ENCODE results near the gene SLC35E2B.
"Not testable (repeated sequence)": the region's sequence is repeated elsewhere in the genome, so short reads cannot be mapped to it uniquely, and the experiment has no call there.

The SLC35E2B gene

DNA sequence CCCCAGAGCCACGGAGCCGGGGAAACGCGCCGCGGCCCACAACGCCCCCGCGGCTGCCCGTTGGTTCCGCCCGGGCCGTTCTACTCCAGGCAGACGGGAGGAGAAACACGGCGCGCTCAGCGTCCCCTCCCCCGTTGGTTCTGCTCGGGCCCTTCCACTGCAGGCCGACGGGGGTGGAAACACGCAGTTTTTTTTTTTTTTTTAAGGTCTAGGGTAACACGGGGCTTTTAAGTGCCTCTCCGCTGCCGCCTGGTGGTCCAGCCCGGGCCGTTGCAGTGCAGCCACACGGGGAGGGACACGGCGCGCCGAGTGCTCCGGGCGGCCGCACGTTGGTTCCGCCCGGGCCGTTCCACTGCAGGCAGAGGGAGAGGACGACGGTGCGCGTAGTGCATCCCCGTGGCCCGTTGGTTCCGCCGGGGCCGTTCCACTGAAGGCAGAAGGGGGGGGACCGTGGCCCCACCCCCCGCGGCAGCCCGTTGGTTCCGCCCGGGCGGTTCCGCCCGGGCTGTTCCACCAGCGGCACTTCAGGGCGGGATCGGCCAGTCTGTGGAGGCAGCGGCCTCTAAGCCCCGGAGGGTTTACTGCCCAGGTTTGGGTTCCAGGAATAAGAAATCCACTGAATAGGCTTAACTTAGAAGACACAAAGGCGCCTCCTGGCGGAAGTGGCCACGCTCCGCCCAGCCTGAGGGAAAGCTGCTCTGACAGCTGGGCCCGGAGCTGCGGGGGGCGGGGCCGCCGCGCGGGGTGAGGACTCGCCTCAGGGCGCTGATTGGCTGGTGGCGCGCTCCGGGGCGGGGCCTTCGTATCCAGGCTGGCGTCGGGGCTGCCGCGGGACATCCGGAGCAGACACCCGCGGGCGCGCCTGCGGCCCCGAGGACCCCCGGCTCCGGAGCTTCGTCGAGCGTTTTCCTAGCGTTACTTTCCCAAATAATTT, at the start of gene SLC35E2B:
TSS of gene SLC35E2B (minus strand) at position 82 of the 934 bp plus-strand sequence. CDS start 16,096 bp downstream, outside the sequence.
- peak; percentile 11 for DNase-seq

- DNase-seq, result not testable (repeated sequence)
Observed at GRCh38 chr1:1741013-1741412, 48.4 kb upstream of the SLC35E2B start.

DNA sequence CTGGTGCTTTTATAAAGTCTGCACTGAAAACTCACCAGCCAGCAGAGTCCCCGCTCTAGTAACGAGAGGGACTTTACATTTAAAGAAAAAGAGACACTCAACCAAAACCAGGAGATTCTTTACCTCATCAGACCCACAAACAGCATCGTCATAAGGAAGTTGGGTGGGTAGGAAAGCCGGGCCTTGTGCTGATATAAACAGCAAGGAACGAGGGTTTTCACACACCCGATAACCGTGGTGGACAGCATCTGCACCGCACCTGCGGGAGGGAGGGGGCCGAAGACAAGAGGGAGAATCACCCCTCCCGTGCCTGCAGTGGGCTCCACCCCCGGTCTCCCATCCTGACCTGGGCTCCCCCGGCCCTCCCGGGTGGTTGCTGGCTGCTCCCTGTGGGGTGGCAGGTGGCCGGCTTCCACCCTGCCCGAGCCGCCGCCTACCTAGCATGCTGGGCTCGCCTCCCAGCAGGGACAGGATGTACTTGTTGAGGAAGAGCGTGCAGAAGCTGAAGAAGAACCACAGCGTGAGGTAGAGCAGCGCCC, 46.3 kb upstream of the SLC35E2B start:
- not testable (repeated sequence) for DNase-seq

DNA sequence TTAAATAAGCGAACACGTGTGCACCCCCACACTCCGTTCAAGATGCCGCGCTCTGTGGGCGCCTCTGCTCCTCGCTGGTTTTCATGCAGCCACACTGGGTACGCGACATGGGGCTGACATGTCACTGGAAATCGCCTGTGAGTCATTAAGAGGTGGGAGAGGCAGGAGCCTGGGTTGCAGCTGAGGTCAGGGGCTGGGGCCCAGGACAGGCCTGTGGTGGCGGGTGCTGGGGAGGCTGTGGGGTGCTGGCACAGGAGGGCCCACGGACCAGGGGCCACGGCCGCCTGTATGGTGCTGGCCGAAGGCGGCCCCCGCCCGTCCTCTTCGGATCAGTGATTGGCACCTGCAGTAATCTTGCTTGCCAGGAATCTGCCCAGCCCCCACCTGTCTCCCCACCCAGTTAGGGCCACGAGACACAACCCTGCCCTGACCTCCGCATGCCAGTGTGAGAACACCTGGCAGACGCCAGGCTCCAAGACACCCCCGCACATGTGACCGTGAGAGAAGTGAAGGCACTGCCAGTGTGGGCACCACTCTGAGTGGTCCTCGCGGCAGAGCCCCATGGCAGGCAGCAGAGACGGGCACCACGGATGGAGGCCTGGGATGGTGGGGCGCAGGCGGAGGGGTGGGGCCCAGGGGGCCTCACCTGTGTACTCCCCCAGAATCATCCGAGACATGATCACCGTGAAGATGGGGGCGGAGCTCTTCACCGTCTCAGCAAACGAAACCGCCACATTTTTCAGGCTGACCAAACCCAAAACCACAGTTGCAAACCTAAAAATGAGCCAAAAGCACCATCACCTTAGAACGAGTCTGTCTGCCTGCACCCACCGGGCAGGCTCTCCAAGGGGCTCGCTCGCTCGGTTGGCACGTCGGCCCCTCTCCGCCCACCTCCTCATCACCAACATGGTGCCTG, 45.3 kb upstream of the SLC35E2B start:
- DNase-seq, result not testable (repeated sequence)

DNA sequence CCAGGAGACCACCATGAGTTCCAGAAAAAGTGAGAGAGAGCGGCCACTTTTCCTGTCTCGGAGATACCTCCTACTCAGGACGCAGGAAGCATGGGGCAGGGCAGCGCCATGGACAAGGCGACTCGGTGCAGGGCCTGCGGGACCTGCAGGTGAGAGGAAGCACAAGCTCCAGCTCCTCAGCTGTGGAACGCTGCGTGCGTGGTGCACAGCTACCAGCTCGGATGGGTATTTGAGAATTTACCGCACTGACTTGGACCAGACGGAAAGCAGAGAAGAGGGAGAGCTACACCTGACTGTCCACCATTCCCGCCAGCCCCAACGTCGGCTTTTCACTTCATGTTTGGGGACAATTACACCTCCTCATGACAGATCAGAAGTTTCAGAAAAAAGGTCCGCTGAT, 39.8 kb upstream of the SLC35E2B start:
- no peak for DNase-seq

DNA sequence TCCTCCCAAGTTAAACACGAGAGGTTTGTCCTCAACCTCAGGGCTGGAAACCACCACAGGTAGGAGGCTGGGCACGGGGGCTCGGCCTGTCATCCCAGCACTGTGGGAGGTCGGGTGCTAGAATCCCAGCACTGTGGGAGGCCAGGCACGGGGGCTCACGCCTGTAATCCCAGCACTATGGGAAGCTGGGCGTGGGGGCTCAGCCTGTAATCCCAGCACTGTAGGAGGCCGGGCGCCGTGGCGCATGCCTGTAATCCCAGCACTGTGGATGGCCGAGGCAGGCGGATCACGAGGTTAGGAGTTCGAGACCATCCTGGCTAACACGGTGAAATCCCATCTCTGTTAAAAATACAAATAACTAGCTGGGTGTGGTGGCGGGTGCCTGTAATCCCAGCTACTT, 38.3 kb upstream of the SLC35E2B start:
- no peak for DNase-seq

DNA sequence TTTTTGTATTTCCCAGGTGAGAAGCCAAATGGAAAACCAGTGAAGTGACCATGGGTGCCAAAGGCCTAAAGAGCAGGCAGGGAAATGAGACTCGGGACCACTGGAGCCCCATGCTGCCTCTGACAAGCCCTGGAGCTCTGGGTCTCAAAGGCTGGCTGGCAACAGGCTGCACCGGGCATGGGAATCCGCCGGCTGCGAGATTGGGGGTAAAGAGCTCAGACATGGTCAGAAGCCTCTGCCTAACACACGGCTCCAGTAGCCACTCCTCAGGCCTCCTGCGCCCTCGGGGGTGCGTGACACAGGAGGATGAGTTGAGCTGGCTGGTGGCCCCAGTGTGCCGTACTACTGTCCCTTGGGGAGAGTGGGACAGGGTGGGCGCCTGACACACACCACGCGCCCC, 37.6 kb upstream of the SLC35E2B start:
- DNase-seq, result not testable (repeated sequence)

GRCh38 chr1:1729116-1729816, 36.7 kb upstream of the SLC35E2B start:
- not testable (repeated sequence) for DNase-seq

GRCh38 chr1:1728308-1729005, 35.9 kb upstream of the SLC35E2B start:
- DNase-seq, result not testable (repeated sequence)

DNA sequence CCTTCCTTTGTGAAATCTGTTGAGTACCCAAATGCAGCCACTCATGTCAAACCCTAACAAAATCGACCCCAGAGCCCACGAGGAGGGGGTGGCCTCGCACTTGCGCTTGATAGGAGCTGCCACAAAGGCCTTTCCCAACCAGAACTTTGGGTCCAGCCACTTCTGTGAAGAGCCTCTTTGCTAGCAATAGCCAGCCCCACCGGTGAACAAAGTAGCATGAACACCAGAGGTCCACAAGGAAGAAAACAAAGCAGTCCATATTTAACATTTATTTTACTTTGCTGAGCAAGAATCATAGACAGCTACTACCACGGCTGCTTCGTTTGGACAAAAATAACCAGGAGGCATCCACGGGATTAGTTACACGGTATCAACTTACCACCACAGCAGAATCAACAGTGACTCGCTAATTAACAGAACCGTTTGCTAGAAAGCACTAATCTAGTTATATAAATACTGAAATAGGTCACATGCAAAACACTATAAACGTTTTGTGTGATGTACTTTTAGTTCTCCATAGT, 34.6 kb upstream of the SLC35E2B start:
- not testable (repeated sequence) for DNase-seq

GRCh38 chr1:1726088-1726487, 33.5 kb upstream of the SLC35E2B start:
- DNase-seq, result not testable (repeated sequence)

DNA sequence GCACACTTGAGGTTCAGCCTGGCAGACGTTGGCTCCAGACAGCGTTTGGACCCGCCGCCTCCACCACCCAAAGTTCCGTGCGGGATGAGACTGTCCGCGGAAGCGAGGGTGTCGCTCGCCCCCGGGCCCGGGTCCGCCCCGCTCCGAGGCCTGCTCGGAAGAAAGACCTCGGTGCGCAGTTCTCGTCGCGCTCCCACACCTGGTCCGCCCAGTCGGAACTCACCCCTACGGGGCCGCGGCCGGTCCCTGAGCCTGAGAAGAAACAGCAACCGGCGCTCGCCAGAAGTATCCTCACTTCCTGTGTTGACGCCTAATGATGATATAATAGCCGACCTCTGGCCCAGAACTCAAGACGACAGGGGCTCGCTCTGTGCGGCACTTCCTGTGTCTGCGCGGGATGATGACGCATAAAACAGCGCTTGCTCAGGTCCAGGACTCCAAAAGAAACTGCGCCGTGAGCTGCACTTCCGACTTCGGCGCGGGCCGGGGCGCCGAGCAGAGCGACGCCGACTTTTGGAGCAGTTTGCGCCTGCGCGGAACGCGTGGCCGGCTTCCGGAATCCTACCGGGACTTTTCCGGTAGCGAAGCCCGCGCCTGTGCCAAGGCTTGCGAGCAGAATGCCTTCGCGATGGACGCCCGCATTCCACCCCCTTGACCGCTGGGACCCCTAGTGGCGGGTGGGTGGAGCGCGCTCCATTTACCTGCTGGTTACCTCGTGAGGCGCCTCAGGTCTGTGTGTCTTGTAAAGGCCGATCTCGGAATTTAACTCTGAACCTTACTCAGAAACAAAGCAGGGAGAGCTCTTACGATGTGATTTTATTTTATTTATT, 31.7 kb upstream of the SLC35E2B start, which contains the start of gene CDK11A:
TSS of gene CDK11A (minus strand) at position 323 of the 830 bp plus-strand sequence. CDS start 1,539 bp downstream, outside the sequence.
- peak; percentile 92 for DNase-seq

DNA sequence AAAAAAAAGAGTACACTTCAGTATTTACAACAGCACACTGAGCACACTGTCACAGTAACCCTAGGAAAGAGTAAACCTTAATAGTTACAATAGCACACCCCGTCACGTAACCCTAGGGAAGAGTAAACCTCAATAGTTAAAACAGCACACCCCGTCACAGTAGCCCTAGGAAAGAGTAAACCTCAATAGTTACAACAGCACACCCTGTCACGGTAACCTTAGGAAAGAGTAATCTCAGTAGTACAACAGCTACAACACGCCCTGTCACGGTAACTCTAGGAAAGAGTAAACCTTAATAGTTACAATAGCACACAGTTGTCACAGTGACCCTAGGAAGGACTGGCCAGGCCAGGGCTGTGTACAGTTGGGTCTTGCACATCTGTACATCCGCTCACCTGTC, 28.6 kb upstream of the SLC35E2B start:
- no peak for DNase-seq

- DNase-seq, result not testable (repeated sequence)
Observed at GRCh38 chr1:1715109-1715883, 22.7 kb upstream of the SLC35E2B start.

- not testable (repeated sequence) for DNase-seq
Observed at GRCh38 chr1:1707897-1708296, 15.3 kb upstream of the SLC35E2B start.

GRCh38 chr1:1707241-1707640, 14.6 kb upstream of the SLC35E2B start:
- not testable (repeated sequence) for DNase-seq

GRCh38 chr1:1705623-1706022, 13.0 kb upstream of the SLC35E2B start:
- not testable (repeated sequence) for DNase-seq

GRCh38 chr1:1704284-1704957, 11.8 kb upstream of the SLC35E2B start:
- DNase-seq, result not testable (repeated sequence)

- DNase-seq, result no peak
Observed at GRCh38 chr1:1703796-1704195, 11.2 kb upstream of the SLC35E2B start.

Data from SHP77 treated with DMSO at 0.1 percent for 48 hours (cell line).